HG03565 (cell line): Measurements from ENCODE around the gene GPBAR1.
"Not testable (repeated sequence)": the region's sequence is repeated elsewhere in the genome, so short reads cannot be mapped to it uniquely, and the experiment has no call there.

ENCODE experiments used
- ATAC-seq: cut with Tn5 transposase; IDR thresholded peaks from one replicate; pipeline ENCODE4 v1.9.1; 2021; ENCODE audit warnings: mild to moderate bottlenecking, moderate library complexity; ENCODE audit not compliant: unreplicated experiment

Gene GPBAR1

GRCh38 chr2:218305383-218305782 is 44.6 kb downstream of the GPBAR1 start:
- ATAC-seq = no peak

GRCh38 chr2:218306184-218306920 is 45.5 kb downstream of the GPBAR1 start:
- no peak for ATAC-seq

GRCh38 chr2:218307415-218308090 is 46.7 kb downstream of the GPBAR1 start:
- no peak for ATAC-seq

DNA sequence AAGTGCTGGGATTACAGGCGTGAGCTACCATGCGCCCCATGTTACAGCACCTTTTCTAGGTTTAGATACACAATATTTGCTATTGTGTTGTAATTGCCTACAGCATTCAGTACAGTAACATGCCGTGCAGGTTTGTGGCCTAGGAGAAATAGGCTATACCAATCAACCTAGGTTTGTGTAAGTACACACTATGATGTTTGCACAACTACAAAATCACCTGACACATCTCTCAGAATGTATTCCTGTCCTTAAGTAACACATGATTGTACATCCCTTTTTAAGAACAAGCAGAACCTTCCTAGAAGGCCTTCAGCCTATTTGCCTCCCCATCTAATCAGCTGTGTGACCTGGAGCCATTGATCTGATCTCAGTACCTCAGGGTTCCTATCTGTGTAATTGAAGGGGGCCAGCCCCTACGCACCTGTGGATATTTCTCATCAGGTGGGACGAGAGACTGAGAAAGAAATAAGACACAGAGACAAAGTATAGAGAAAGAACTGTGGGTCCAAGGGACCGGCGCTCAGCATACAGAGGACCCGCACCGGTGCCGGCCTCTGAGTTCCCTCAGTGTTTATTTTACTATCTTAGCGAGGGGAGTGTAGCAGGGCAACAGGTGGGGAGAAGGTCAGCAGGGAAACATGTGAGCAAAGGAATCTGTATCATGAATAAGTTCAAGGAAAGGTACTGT is 50.2 kb downstream of the GPBAR1 start:
- ATAC-seq = no peak

DNA sequence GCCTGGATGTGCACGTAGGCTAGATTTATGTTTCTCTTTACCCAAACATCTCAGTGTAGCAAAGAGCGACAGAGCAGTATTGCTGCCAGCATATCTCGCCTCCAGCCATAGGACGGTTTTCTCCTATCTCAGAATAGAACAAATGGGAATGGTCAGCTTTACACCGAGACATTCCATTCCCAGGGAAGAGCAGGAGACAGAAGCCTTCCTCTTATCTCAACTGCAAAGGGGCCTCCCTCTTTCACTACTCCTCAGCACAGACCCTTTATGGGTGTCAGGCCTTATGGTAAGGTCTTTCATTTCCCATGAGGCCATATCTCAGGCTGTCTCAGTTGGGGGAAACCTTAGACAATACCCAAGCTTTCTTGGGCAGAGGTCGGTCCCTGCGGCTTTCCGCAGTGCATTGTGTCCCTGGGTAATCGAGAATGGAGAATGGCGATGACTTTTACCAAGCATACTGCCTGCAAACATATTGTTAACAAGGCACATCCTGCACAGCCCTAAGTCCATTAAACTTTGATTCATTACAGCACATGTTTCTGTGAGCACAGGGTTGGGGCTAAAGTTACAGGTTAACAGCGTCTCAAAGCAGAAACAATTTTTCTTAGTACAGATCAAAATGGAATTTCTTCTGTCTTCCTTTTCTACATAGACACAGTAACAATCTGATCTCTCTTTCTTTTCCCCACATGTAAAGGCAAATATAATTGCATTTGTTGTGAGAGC is 50.9 kb downstream of the GPBAR1 start:
- not testable (repeated sequence) for ATAC-seq

GRCh38 chr2:218312267-218312756 is 51.5 kb downstream of the GPBAR1 start:
- ATAC-seq = no peak

DNA sequence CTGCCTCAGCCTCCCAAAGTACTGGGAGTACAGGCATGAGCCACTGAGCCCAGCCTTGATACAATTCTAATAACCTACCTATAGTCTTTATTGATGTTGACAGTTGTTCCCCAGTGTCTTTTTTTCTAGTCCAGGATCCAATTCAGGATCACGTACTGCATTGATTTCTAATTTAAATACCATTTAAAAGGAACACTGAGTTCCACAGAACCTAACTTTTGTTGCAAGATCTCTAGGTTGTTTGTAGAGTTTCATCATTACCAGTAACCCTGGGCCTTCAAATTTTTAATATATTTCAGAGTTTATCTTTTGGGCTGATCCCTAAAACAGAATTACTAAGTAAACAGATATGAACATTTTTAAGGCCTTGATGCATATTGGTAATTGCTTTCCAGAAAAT is 52.5 kb downstream of the GPBAR1 start:
- no peak for ATAC-seq
